Kidney epithelial cell (primary cell): ENCODE results near the gene NLRP6. TPM values are rescaled to one million over a fixed set of nuclear protein-coding genes. Genes with fewer than 3 reads are reported as not detected.

Experiments
- DNase-seq: peaks from one replicate; pipeline ENCODE4 v3.0.0-alpha.2; 2010; ENCODE audit warnings: low read depth
- H3K27me3 ChIP-seq: 2 replicates; pipeline ENCODE4 v1.6.0; 2011; ENCODE audit warnings: low read length; ENCODE audit not compliant: control insufficient read depth, insufficient read depth
- H3K36me3 ChIP-seq: 2 replicates; pipeline ENCODE4 v1.5.1; 2011; ENCODE audit warnings: low read length; ENCODE audit not compliant: control insufficient read depth, insufficient read depth
- H3K4me3 ChIP-seq: 2 replicates; pipeline ENCODE4 v1.5.1; 2011; ENCODE audit warnings: low read depth, mild to moderate bottlenecking, control low read depth, low read length
- total RNA-seq: library from RNA; depleted of rRNA; stranded (reverse); fragments of >200 nt; gene quantifications from 2 replicates; pipeline ENCODE4 v1.2.3, GENCODE V29; 2015
- TF ChIP-seq, protein P1 (sequence below): IDR thresholded peaks from 2 replicates; pipeline ENCODE4 v1.5.1; 2011; ENCODE audit warnings: mild to moderate bottlenecking, moderate library complexity, low read length, control low read depth, inconsistent platforms; ENCODE audit not compliant: insufficient read depth, poor library complexity, severe bottlenecking

Gene NLRP6
- total RNA-seq, 1 donor from 2014 or later = not detected

DNA sequence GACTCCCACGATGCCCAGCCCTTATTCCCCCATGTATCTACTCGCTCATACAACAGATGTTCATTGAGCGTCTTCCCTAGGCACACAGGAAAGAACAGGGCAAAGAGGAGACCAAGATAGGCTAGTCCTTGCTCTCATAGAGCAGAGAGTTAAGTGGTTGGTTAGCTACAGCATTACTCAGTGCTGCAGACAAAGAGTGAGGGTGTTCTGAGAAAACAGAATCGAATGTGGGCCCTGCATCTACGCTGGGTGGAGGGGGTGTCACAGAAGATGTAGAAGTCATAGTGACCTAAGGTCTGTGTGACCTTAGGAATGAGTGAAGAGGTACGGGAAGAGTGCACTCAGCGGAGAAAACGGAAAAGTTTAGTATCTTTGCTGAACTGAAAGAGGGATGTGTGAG, 29.1 kb upstream of the NLRP6 start:
- Histone ChIP-seq H3K36me3 (peaks cover 5% of the 10 kb centered on the region), H3K27me3 (no peaks in the 10 kb centered on the region), H3K4me3 (no peak overlapping the region)
- TF ChIP-seq, protein P1, sequence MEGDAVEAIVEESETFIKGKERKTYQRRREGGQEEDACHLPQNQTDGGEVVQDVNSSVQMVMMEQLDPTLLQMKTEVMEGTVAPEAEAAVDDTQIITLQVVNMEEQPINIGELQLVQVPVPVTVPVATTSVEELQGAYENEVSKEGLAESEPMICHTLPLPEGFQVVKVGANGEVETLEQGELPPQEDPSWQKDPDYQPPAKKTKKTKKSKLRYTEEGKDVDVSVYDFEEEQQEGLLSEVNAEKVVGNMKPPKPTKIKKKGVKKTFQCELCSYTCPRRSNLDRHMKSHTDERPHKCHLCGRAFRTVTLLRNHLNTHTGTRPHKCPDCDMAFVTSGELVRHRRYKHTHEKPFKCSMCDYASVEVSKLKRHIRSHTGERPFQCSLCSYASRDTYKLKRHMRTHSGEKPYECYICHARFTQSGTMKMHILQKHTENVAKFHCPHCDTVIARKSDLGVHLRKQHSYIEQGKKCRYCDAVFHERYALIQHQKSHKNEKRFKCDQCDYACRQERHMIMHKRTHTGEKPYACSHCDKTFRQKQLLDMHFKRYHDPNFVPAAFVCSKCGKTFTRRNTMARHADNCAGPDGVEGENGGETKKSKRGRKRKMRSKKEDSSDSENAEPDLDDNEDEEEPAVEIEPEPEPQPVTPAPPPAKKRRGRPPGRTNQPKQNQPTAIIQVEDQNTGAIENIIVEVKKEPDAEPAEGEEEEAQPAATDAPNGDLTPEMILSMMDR = no peak
- no peak for DNase-seq

DNA sequence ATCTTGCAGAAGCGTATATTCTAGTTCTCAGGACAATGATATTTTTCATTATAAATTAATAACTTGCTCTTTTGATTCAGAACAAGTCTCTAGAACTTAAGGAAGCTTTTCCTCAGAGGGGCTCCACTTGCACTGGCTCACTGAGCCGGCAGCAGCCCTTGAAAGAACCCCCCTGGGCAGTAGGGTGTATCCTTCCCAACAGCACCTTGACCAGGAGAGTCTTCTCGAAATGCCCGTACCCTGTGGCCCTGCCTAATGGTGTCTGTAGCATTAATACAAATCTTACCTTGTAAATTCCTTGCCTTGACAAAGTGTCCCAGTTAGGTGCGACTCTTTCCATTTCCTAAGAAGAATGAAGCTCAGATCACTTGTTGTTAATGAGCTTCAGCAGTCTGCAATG, 27.9 kb upstream of the NLRP6 start:
- TF ChIP-seq, protein P1 = no peak
- no peaks in the 10 kb centered on the region for H3K27me3 ChIP-seq
- H3K4me3 ChIP-seq = no peak overlapping the region
- DNase-seq = no peak
- peaks cover 3% of the 10 kb centered on the region for H3K36me3 ChIP-seq

DNA sequence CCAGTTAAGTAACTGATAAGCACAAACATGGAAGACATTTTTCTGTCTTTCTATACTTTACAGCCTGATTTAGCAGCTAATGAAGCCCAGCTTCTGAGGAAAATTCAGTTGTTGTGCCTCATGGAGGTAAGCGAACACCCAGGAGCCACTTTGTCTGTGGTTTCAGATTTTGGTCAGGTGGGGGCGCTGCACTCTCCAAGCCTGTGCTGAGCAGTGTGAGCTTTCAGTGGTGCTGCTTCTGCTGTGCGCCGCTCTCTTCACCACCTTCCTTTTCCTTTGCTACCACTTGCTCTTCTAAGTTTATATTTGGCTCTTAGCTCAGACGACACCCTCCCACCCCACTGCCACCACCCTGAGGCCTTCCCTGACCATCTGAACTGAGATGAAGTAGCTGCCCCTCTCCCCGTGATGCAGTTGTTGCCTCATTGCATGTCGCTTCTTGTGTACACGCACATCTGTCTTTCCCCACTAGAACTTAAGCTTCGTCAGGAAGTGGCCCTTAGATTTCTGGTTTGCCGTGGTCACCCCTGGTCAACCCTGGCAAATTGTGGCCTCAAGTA, 27.4 kb upstream of the NLRP6 start:
- DNase-seq = no peak
- no peaks in the 10 kb centered on the region for H3K27me3 ChIP-seq
- H3K4me3 ChIP-seq = no peak overlapping the region
- H3K36me3 ChIP-seq = peaks cover 3% of the 10 kb centered on the region
- TF ChIP-seq, protein P1 = peak; percentile 76

DNA sequence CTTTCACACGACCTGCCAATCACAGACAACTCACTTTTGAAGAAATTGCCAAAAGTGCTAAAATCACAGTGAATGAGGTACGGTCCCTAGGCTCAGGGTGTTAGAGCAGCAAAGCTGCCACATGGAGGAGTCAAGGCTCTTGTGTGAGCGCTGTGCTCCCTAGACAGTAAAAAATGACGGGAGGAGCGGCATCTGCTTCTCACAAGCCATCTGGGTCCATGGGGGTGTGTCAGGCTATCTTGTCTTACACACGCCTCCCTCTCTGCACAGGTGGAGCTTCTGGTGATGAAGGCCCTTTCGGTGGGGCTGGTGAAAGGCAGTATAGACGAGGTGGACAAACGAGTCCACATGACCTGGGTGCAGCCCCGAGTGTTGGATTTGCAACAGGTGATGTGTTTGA, 26.7 kb upstream of the NLRP6 start:
- TF ChIP-seq, protein P1 = no peak
- Histone ChIP-seq H3K27me3 (no peaks in the 10 kb centered on the region), H3K36me3 (peaks cover 3% of the 10 kb centered on the region), H3K4me3 (no peak overlapping the region)
- DNase-seq = no peak

DNA sequence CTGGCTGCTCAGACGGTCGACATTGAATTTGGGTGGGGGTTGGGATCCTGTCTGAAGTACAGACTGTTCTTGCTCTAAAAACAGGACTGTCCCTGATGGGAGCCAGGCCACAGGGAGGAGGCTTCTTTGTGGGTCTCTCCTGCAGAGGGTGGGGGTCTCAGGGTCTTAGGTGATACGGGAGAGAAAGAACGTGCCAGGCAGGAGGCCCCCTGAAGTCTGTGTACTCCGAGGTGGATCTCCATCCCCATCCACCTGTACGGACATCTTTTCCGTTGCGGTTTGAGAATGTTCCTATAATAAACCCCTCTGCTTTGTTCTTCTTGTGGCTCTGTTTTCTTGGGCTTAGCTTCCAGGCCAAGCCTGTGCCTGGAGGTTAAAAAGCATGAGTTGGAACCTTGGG, 25.5 kb upstream of the NLRP6 start:
- Histone ChIP-seq H3K36me3 (peaks cover 3% of the 10 kb centered on the region), H3K27me3 (no peaks in the 10 kb centered on the region), H3K4me3 (no peak overlapping the region)
- DNase-seq = no peak
- TF ChIP-seq, protein P1 = no peak
